Peyer's patch (tissue), 4 donors: ENCODE data around the gene ELOVL1. TPM values are rescaled to one million over a fixed set of nuclear protein-coding genes. Genes with fewer than 3 reads are reported as not detected.

Experiments
- DNase-seq, 3 donors: peaks; one replicate each; pipeline ENCODE4 v3.0.0-alpha.2; 2017 to 2019
- H3K27ac ChIP-seq, 4 donors: fragments of 200-600 bp; sonication (generic); one replicate each; pipeline ENCODE4 v1.5.1; 2016 to 2019
- H3K27me3 ChIP-seq, 2 donors: fragments of 200-600 bp; sonication (generic); one replicate each; pipeline ENCODE4 v1.5.1; 2019
- H3K36me3 ChIP-seq, 3 donors: fragments of 200-600 bp; sonication (generic); one replicate each; pipeline ENCODE4 v1.5.1; 2016 to 2019
- H3K4me1 ChIP-seq, 4 donors: fragments of 200-600 bp; sonication (generic); one replicate each; pipeline ENCODE4 v1.5.1; 2016 to 2019
- H3K4me3 ChIP-seq, 4 donors: fragments of 200-600 bp; sonication (generic); 1 replicate in 3 of 4; 2 replicates in 1 of 4; pipeline ENCODE4 v1.5.1; 2016 to 2019; ENCODE audit warnings: mild to moderate bottlenecking in 1 of 4
- H3K9me3 ChIP-seq, 4 donors: fragments of 200-600 bp; sonication (generic); one replicate each; pipeline ENCODE4 v1.5.1; 2016 to 2019; ENCODE audit warnings: mild to moderate bottlenecking in 1 of 4
- CTCF ChIP-seq, 6 experiments: fragments of 450-650 bp in 4 of 6; fragments of 200-600 bp in 2 of 6; sonication (generic) in 1 of 6; IDR thresholded peaks; one replicate each; pipeline ENCODE4 v1.5.1; 2017 to 2019; ENCODE audit warnings: antibody characterized with exemption in 6 of 6, mild to moderate bottlenecking in 3 of 6, moderate library complexity in 1 of 6
- POLR2A ChIP-seq, 2 donors: fragments of 450-650 bp; IDR thresholded peaks; one replicate each; pipeline ENCODE4 v1.5.1; 2017; ENCODE audit warnings: antibody characterized with exemption in 2 of 2, mild to moderate bottlenecking in 2 of 2, moderate library complexity in 2 of 2
- total RNA-seq, 4 donors: library from RNA; depleted of rRNA; stranded (reverse); fragments of >200 nt; gene quantifications; one replicate each; pipeline ENCODE4 v1.1.0, GENCODE V29; 2016

ELOVL1 gene
- total RNA-seq, 4 donors from 2014 or later, result 29.7 to 101 (median 71.3) TPM

DNA sequence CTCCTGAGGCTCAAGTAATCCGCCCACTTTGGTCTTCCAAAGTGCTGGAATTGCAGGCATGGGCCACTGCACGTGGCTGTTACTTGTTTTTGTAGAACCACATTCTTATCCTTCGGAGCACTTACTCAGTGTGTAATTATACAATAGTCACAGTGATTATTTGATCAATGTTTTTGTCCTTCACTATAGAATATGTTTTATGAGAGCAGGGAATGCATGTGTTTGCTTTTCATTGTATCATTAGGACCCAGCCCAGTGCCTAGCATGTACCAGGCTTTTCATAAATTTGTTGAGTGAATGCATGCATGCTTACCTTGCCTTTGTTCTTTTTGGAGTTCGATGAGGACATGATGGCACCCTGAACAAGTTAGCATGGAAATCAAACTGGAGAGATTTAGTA lies 27.7 kb upstream of the ELOVL1 start:
- no peak overlapping the region for H3K27ac ChIP-seq
- H3K36me3 ChIP-seq, result peaks cover 0 to 9% (median 0%) of the 10 kb centered on the region in 3 donors
- peaks cover 0 to 7% (median 0%) of the 10 kb centered on the region in 4 donors for H3K4me1 ChIP-seq
- no peak overlapping the region for H3K4me3 ChIP-seq
- no peaks in the 10 kb centered on the region for H3K9me3 ChIP-seq
- TF ChIP-seq POLR2A (IDR thresholded peaks at IDR 0.05) (no peak), CTCF (IDR thresholded peaks at IDR 0.05) (no peak)
- H3K27me3 ChIP-seq, result no peaks in the 10 kb centered on the region
- no peak for DNase-seq

DNA sequence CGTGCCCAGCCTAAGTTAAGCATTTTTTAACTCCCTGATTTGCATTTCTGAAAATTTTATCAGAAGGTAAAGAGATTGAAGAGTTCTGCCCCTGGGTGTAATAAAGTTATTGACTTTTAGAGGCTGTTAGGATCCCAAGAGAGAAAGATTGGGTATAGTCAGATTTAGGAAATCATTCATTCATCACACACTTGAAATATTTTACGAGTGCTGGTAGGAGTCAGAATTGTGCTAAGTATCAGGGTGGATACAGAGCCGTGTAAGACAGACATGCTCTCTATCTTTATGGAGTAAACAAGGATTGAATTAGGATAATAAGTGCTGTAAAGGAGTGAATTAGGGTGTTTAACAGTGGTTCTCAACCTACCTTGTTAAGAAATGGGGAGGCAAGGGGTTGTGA lies 24.9 kb upstream of the ELOVL1 start:
- no peak for DNase-seq
- Histone ChIP-seq H3K4me3 (no peak overlapping the region), H3K4me1 (peaks cover 0 to 21% (median 4%) of the 10 kb centered on the region in 4 donors), H3K27me3 (no peaks in the 10 kb centered on the region), H3K36me3 (peaks cover 0 to 9% (median 0%) of the 10 kb centered on the region in 3 donors), H3K27ac (no peak overlapping the region), H3K9me3 (no peaks in the 10 kb centered on the region)
- TF ChIP-seq CTCF (IDR thresholded peaks at IDR 0.05) (no peak), POLR2A (IDR thresholded peaks at IDR 0.05) (no peak)

GRCh38 chr1:43389326-43390313 lies 21.8 kb upstream of the ELOVL1 start, which contains the start of the genes MED8 and SZT2:
MED8 (minus strand) TSS chr1:43389800; CDS start chr1:43389764, 36 bp downstream.
SZT2 (plus strand) TSS chr1:43389899; CDS start chr1:43389969, 70 bp downstream.
- Histone ChIP-seq H3K9me3 (no peaks in the 10 kb centered on the region), H3K4me1 (peaks cover 0 to 21% (median 4%) of the 10 kb centered on the region in 4 donors), H3K27ac (peak within 1 kb of the TSS; percentile 84 to 93 (median 90)), H3K27me3 (no peaks in the 10 kb centered on the region), H3K4me3 (peak within 1 kb of the TSS; percentile 79 to 96 (median 92)), H3K36me3 (peaks cover 0 to 27% (median 0%) of the 10 kb centered on the region in 3 donors)
- no peak for TF ChIP-seq CTCF (IDR thresholded peaks at IDR 0.05)
- TF ChIP-seq POLR2A (IDR thresholded peaks at IDR 0.05), result peak; percentile 90
- DNase-seq, result peak; percentile 96 to 98 (median 97)

- Histone ChIP-seq H3K27ac (no peak overlapping the region), H3K4me3 (peak overlapping the region; percentile 79 to 96 (median 92)), H3K9me3 (no peaks in the 10 kb centered on the region), H3K27me3 (no peaks in the 10 kb centered on the region), H3K36me3 (peaks cover 0 to 37% (median 0%) of the 10 kb centered on the region in 3 donors), H3K4me1 (peaks cover 0 to 21% (median 4%) of the 10 kb centered on the region in 4 donors)
- TF ChIP-seq CTCF (IDR thresholded peaks at IDR 0.05), result no peak
- TF ChIP-seq POLR2A (IDR thresholded peaks at IDR 0.05), result no peak
- DNase-seq, result no peak
Observed at GRCh38 chr1:43388613-43389012, 20.8 kb upstream of the ELOVL1 start.

DNA sequence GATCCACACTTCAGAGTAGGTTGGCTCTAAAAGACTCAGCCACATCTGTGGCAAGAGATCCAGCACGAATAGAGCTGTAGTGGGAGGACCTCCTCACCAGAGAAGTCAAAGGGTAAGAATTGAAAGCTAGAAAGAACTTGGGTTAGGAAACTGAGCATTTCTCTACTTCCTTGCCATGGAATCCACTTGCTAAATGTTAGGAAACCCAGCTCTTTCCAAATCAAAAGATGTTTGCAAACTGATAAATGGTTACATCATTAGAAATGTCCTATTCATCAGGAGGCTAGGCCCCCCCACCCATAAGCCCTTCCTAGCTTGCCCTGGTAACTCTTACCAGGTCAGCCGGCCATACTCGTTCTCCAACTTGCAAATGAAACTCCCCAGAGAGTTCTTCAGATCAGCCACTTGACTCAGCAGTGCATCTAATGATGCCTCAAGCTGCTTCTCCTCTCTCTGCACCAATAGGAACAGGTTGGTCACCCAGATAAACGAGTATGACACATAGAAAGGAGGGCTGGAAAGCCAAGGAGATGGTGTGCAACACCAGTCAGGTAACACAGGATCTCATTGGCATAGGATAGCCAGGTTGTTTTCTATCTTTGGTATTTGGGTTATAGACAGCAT lies 20.3 kb upstream of the ELOVL1 start:
- no peak overlapping the region for H3K27ac ChIP-seq
- peak overlapping the region in 1 of 4 donors; percentile 96 for H3K4me3 ChIP-seq
- no peak for TF ChIP-seq POLR2A (IDR thresholded peaks at IDR 0.05)
- TF ChIP-seq CTCF (IDR thresholded peaks at IDR 0.05), result no peak

More for the DNA sequence above, 20.3 kb upstream of the ELOVL1 start:
- H3K4me1 ChIP-seq, result peaks cover 0 to 21% (median 4%) of the 10 kb centered on the region in 4 donors
- no peaks in the 10 kb centered on the region for H3K27me3 ChIP-seq
- peaks cover 0 to 42% (median 0%) of the 10 kb centered on the region in 3 donors for H3K36me3 ChIP-seq
- DNase-seq, result no peak
- H3K9me3 ChIP-seq, result no peaks in the 10 kb centered on the region
